K562 (cell line): ENCODE results near the gene PHPT1.

Experiments used
- CHD2 ChIP-seq: IDR thresholded peaks from 2 replicates; pipeline ENCODE4 v1.6.1; 2011; ENCODE audit warnings: low read depth, low read length
- CTCF ChIP-seq, 3 experiments: IDR thresholded peaks in 2 of 3; conservative IDR thresholded peaks in 1 of 3; 2 replicates each; pipeline ENCODE4 v1.5.1; 2011 to 2012; ENCODE audit warnings: low read length in 3 of 3, mild to moderate bottlenecking in 3 of 3, control low read depth in 2 of 3, improper control_type of control experiment in 1 of 3, inconsistent platforms in 1 of 3, low read depth in 1 of 3, mixed read lengths in 1 of 3, moderate library complexity in 1 of 3; ENCODE audit not compliant: insufficient read depth in 2 of 3
- IRF1 ChIP-seq: sonication (generic); formaldehyde crosslinking; IDR thresholded peaks from 2 replicates; pipeline ENCODE4 v1.8.0; 2022; ENCODE audit warnings: missing genetic modification reagents, mild to moderate bottlenecking, borderline replicate concordance
- REST ChIP-seq, 2 experiments: fragments of 450-650 bp; formaldehyde crosslinking in 1 of 2; IDR thresholded peaks; 2 replicates each; pipeline versions ENCODE4 v1.4.0 to v1.6.1; 2014 to 2020; ENCODE audit warnings: mild to moderate bottlenecking in 2 of 2, borderline replicate concordance in 1 of 2, low read depth in 1 of 2
- ZBTB40 ChIP-seq, 2 experiments: fragments of 450-650 bp in 1 of 2; sonication (generic) in 1 of 2; formaldehyde crosslinking in 1 of 2; IDR thresholded peaks; 2 replicates each; pipeline versions ENCODE4 v1.7.1 to v1.9.0; 2016 to 2022; ENCODE audit warnings: inconsistent platforms in 1 of 2, mild to moderate bottlenecking in 1 of 2, missing genetic modification reagents in 1 of 2
- ZNF184 ChIP-seq: sonication (generic); formaldehyde crosslinking; IDR thresholded peaks from 2 replicates; pipeline ENCODE4 v1.5.0; 2020; ENCODE audit warnings: missing genetic modification reagents
- ZNF274 ChIP-seq: IDR thresholded peaks from 2 replicates; pipeline ENCODE4 v1.6.1; 2011; ENCODE audit warnings: low read depth, mild to moderate bottlenecking, low read length, moderate library complexity, borderline replicate concordance
- ZNF699 ChIP-seq: fragments of 250-450 bp; sonication (Bioruptor Pico); IDR thresholded peaks from 2 replicates; pipeline ENCODE4 v1.8.0; 2021; ENCODE audit warnings: mild to moderate bottlenecking, moderate library complexity; ENCODE audit not compliant: insufficient replicate concordance
- ZNF76 ChIP-seq: fragments of 250-450 bp; sonication (Bioruptor Pico); IDR thresholded peaks from 2 replicates; pipeline ENCODE4 v1.4.0; 2020; ENCODE audit warnings: mild to moderate bottlenecking, moderate library complexity, borderline replicate concordance
- ZNF766 ChIP-seq: fragments of 200-800 bp; sonication (Bioruptor generic); conservative IDR thresholded peaks from 2 replicates; pipeline ENCODE4 v1.6.1; 2016; ENCODE audit warnings: missing genetic modification characterization, missing compliant biosample characterization

GRCh38 chr9:136806067-136806466, 43.1 kb upstream of the PHPT1 start:
- TF ChIP-seq ZNF184 (CRISPR knock-in tag) (no peak), IRF1 (CRISPR knock-in tag) (no peak), ZNF76 (CRISPR knock-in tag) (no peak), ZNF699 (CRISPR knock-in tag) (no peak), ZNF766 (CRISPR knock-in tag) (no peak), CHD2 (no peak), ZBTB40 (IDR thresholded peaks at IDR 0.05) (no peak), ZBTB40 (CRISPR knock-in tag; IDR thresholded peaks at IDR 0.05) (no peak), ZNF274 (no peak), REST (IDR thresholded peaks at IDR 0.05; ENCODE audit: borderline replicate concordance) (no peak), REST (CRISPR knock-in tag; IDR thresholded peaks at IDR 0.05; ENCODE audit: low read depth) (no peak), CTCF (IDR thresholded peaks at IDR 0.05 in 2 of 3, conservative IDR thresholded peaks at IDR 0.05 in 1 of 3; ENCODE audit: insufficient read depth in 2 of 3, low read depth in 1 of 3, low read length in 3 of 3) (no peak)
